Measurements from ENCODE around the gene MMP15.

The MMP15 gene

DNA sequence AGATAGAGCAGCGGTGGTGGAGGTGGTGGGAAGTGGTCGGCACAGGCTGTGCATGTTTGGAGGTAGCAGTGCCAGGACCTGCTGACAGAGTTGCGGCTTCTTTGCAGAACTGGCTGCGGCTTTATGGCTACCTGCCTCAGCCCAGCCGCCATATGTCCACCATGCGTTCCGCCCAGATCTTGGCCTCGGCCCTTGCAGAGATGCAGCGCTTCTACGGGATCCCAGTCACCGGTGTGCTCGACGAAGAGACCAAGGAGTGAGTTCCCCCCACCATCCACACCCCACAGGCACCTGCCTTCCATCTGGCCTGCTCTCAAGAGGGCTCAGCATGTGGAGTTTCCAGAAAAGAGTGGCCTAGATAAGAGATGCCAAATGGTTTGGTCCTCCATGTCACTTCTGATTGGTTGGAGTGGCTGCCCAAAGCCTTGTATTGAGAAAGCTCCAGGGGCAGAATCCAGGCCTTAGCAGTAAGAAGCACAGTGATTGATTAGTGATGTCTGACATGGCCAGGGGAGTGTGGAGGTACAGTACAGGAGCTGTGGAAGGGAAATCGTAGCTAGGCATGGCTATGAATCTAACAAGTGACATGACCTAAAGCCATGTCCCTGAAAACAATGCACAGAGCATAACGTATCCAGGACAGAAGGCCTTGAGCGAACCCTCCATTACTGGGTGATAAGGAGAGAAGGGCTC lies 12.0 kb downstream of the MMP15 start:
- Histone ChIP-seq H3K36me3 (ENCODE audit: control insufficient read depth, insufficient read depth, low read length) (peaks cover 10% of the 10 kb centered on the region), H3K4me2 (ENCODE audit: low read length) (no peak overlapping the region), H4K5ac (ENCODE audit: low read length) (no peak overlapping the region), H3K79me1 (ENCODE audit: low read length) (peaks cover 21% of the 10 kb centered on the region), H2BK5ac (ENCODE audit: low read length) (no peak overlapping the region), H3K23ac (ENCODE audit: low read length) (no peak overlapping the region), H2AK5ac (ENCODE audit: low read length) (no peak overlapping the region), H3K27me3 (ENCODE audit: insufficient read depth, low read length, poor library complexity) (no peaks in the 10 kb centered on the region), H3K4me1 (ENCODE audit: control insufficient read depth, low read depth, low read length) (peaks cover 6% of the 10 kb centered on the region), H2BK120ac (ENCODE audit: low read depth, low read length) (no peak overlapping the region), H3K4ac (ENCODE audit: low read depth, low read length) (no peak overlapping the region), H4K8ac (ENCODE audit: low read depth, low read length) (no peak overlapping the region), H3K27ac (ENCODE audit: low read depth, low read length) (no peak overlapping the region), H3K18ac (ENCODE audit: low read length) (no peak overlapping the region), H3K56ac (ENCODE audit: low read length) (no peak overlapping the region), H2BK15ac (replicated peaks; ENCODE audit: low read depth) (no peak overlapping the region), H3K9ac (ENCODE audit: low read length) (no peak overlapping the region), H3K79me2 (ENCODE audit: control insufficient read depth, insufficient read depth, low read length) (no peaks in the 10 kb centered on the region), H3K4me3 (ENCODE audit: low read length) (no peak overlapping the region)
- peak; percentile 32 for DNase-seq
- no CpG with 5 or more reads among the region's 16 CpGs for WGBS (ENCODE audit: extremely low coverage, insufficient coverage, low lambda C conversion rate)

DNA sequence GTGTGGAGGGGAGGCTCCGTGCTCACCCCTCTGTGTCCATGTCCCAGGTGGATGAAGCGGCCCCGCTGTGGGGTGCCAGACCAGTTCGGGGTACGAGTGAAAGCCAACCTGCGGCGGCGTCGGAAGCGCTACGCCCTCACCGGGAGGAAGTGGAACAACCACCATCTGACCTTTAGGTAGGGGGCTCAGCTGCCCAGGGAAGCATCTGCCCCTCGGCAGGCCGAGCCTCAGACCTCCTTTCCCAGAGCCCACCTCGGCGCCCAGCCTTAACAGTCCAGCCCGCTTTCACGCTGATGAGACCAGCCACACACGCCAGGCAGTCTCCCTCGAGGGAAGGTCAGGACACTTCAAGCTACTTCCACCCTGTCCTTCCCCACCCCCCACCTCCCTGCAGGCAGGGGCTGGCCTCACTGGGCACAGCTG lies 12.7 kb downstream of the MMP15 start:
- Histone ChIP-seq H4K8ac (ENCODE audit: low read depth, low read length) (no peak overlapping the region), H2BK15ac (replicated peaks; ENCODE audit: low read depth) (no peak overlapping the region), H3K18ac (ENCODE audit: low read length) (no peak overlapping the region), H3K79me2 (ENCODE audit: control insufficient read depth, insufficient read depth, low read length) (no peaks in the 10 kb centered on the region), H3K56ac (ENCODE audit: low read length) (no peak overlapping the region), H3K27me3 (ENCODE audit: insufficient read depth, low read length, poor library complexity) (no peaks in the 10 kb centered on the region), H3K4me2 (ENCODE audit: low read length) (no peak overlapping the region), H3K27ac (ENCODE audit: low read depth, low read length) (no peak overlapping the region), H4K5ac (ENCODE audit: low read length) (no peak overlapping the region), H3K4ac (ENCODE audit: low read depth, low read length) (no peak overlapping the region), H2BK120ac (ENCODE audit: low read depth, low read length) (no peak overlapping the region), H3K9ac (ENCODE audit: low read length) (no peak overlapping the region), H3K23ac (ENCODE audit: low read length) (no peak overlapping the region), H2BK5ac (ENCODE audit: low read length) (no peak overlapping the region), H3K4me1 (ENCODE audit: control insufficient read depth, low read depth, low read length) (peaks cover 2% of the 10 kb centered on the region), H3K36me3 (ENCODE audit: control insufficient read depth, insufficient read depth, low read length) (peaks cover 10% of the 10 kb centered on the region), H3K4me3 (ENCODE audit: low read length) (no peak overlapping the region), H2AK5ac (ENCODE audit: low read length) (no peak overlapping the region), H3K79me1 (ENCODE audit: low read length) (peaks cover 18% of the 10 kb centered on the region)
- no peak for DNase-seq
- WGBS (ENCODE audit: extremely low coverage, insufficient coverage, low lambda C conversion rate), result no CpG with 5 or more reads among the region's 20 CpGs

- H3K4ac ChIP-seq (ENCODE audit: low read depth, low read length), result no peak overlapping the region
- H4K8ac ChIP-seq (ENCODE audit: low read depth, low read length), result no peak overlapping the region
- H3K36me3 ChIP-seq (ENCODE audit: control insufficient read depth, insufficient read depth, low read length), result peaks cover 13% of the 10 kb centered on the region
- DNase-seq, result no peak
- H3K4me1 ChIP-seq (ENCODE audit: control insufficient read depth, low read depth, low read length), result no peaks in the 10 kb centered on the region
- WGBS (ENCODE audit: extremely low coverage, insufficient coverage, low lambda C conversion rate), result no CpG with 5 or more reads among the region's 26 CpGs
- H3K4me2 ChIP-seq (ENCODE audit: low read length), result no peak overlapping the region
- no peak overlapping the region for H3K4me3 ChIP-seq (ENCODE audit: low read length)
- no peaks in the 10 kb centered on the region for H3K79me2 ChIP-seq (ENCODE audit: control insufficient read depth, insufficient read depth, low read length)
- H2BK15ac ChIP-seq (replicated peaks; ENCODE audit: low read depth), result no peak overlapping the region
- H2AK5ac ChIP-seq (ENCODE audit: low read length), result no peak overlapping the region
- H3K56ac ChIP-seq (ENCODE audit: low read length), result no peak overlapping the region
- no peak overlapping the region for H3K27ac ChIP-seq (ENCODE audit: low read depth, low read length)
- no peaks in the 10 kb centered on the region for H3K27me3 ChIP-seq (ENCODE audit: insufficient read depth, low read length, poor library complexity)
- no peak overlapping the region for H2BK5ac ChIP-seq (ENCODE audit: low read length)
- H3K79me1 ChIP-seq (ENCODE audit: low read length), result peaks cover 10% of the 10 kb centered on the region
- H3K23ac ChIP-seq (ENCODE audit: low read length), result no peak overlapping the region
- H3K9ac ChIP-seq (ENCODE audit: low read length), result no peak overlapping the region
- no peak overlapping the region for H2BK120ac ChIP-seq (ENCODE audit: low read depth, low read length)
- no peak overlapping the region for H3K18ac ChIP-seq (ENCODE audit: low read length)
- H4K5ac ChIP-seq (ENCODE audit: low read length), result no peak overlapping the region
These were observed 14.4 kb downstream of the MMP15 start for GRCh38 chr16:58039829-58040495.

- peaks cover 13% of the 10 kb centered on the region for H3K36me3 ChIP-seq (ENCODE audit: control insufficient read depth, insufficient read depth, low read length)
- no peaks in the 10 kb centered on the region for H3K79me2 ChIP-seq (ENCODE audit: control insufficient read depth, insufficient read depth, low read length)
- H3K18ac ChIP-seq (ENCODE audit: low read length), result no peak overlapping the region
- no peak overlapping the region for H2BK120ac ChIP-seq (ENCODE audit: low read depth, low read length)
- H4K5ac ChIP-seq (ENCODE audit: low read length), result no peak overlapping the region
- no peak overlapping the region for H3K23ac ChIP-seq (ENCODE audit: low read length)
- no peak overlapping the region for H4K8ac ChIP-seq (ENCODE audit: low read depth, low read length)
- H3K4ac ChIP-seq (ENCODE audit: low read depth, low read length), result no peak overlapping the region
- H3K4me2 ChIP-seq (ENCODE audit: low read length), result no peak overlapping the region
- no peak for DNase-seq
- H2BK15ac ChIP-seq (replicated peaks; ENCODE audit: low read depth), result no peak overlapping the region
- no CpG with 5 or more reads among the region's 12 CpGs for WGBS (ENCODE audit: extremely low coverage, insufficient coverage, low lambda C conversion rate)
- H2BK5ac ChIP-seq (ENCODE audit: low read length), result no peak overlapping the region
- no peak overlapping the region for H3K9ac ChIP-seq (ENCODE audit: low read length)
- H3K79me1 ChIP-seq (ENCODE audit: low read length), result peaks cover 8% of the 10 kb centered on the region
- H3K4me3 ChIP-seq (ENCODE audit: low read length), result no peak overlapping the region
- no peak overlapping the region for H3K27ac ChIP-seq (ENCODE audit: low read depth, low read length)
- H3K56ac ChIP-seq (ENCODE audit: low read length), result no peak overlapping the region
- no peaks in the 10 kb centered on the region for H3K27me3 ChIP-seq (ENCODE audit: insufficient read depth, low read length, poor library complexity)
- H3K4me1 ChIP-seq (ENCODE audit: control insufficient read depth, low read depth, low read length), result no peaks in the 10 kb centered on the region
- no peak overlapping the region for H2AK5ac ChIP-seq (ENCODE audit: low read length)
These were observed 14.9 kb downstream of the MMP15 start for GRCh38 chr16:58040496-58040846.

DNA sequence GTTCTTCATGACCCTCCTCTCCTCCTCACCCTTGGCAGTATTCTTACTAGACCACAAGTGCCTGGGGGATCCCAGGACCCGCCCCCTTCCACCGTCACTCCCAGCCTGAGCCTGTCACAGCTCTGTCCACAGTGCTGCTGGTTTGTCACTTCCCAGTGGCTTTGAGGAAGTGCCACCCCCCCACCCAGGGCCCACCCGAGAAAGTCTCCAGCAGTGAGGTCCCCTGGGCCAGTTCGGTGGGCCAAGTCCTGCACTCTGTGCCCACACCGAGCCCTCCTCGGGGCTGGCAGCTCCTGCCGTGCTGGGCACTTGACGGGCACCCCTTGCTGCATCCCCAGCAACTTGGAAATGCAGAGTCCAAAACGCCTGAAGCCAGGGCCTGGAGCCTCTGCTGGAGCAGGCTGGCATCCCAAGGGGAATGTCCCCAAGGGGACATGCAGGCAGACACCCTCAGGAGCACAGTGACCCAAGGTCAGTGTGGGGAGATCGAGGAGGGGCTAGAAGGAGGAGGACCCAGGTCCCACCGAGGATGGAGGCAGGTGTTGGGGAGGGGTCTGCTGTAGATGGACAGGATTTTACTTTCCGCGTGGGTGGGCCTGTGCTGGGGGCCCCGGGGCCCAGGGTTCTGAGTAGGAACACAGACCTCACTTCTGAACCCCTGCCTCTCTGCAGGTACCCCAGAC lies 15.5 kb downstream of the MMP15 start:
- Histone ChIP-seq H3K56ac (ENCODE audit: low read length) (no peak overlapping the region), H3K4me3 (ENCODE audit: low read length) (no peak overlapping the region), H4K8ac (ENCODE audit: low read depth, low read length) (no peak overlapping the region), H3K79me2 (ENCODE audit: control insufficient read depth, insufficient read depth, low read length) (no peaks in the 10 kb centered on the region), H4K5ac (ENCODE audit: low read length) (no peak overlapping the region), H2BK120ac (ENCODE audit: low read depth, low read length) (no peak overlapping the region), H3K4me2 (ENCODE audit: low read length) (no peak overlapping the region), H3K27ac (ENCODE audit: low read depth, low read length) (no peak overlapping the region), H2BK15ac (replicated peaks; ENCODE audit: low read depth) (no peak overlapping the region), H3K4ac (ENCODE audit: low read depth, low read length) (no peak overlapping the region), H3K36me3 (ENCODE audit: control insufficient read depth, insufficient read depth, low read length) (peaks cover 13% of the 10 kb centered on the region), H2AK5ac (ENCODE audit: low read length) (no peak overlapping the region), H2BK5ac (ENCODE audit: low read length) (no peak overlapping the region), H3K4me1 (ENCODE audit: control insufficient read depth, low read depth, low read length) (no peaks in the 10 kb centered on the region), H3K18ac (ENCODE audit: low read length) (no peak overlapping the region), H3K79me1 (ENCODE audit: low read length) (peaks cover 3% of the 10 kb centered on the region), H3K27me3 (ENCODE audit: insufficient read depth, low read length, poor library complexity) (no peaks in the 10 kb centered on the region), H3K9ac (ENCODE audit: low read length) (no peak overlapping the region), H3K23ac (ENCODE audit: low read length) (no peak overlapping the region)
- no peak for DNase-seq
- no CpG with 5 or more reads among the region's 14 CpGs for WGBS (ENCODE audit: extremely low coverage, insufficient coverage, low lambda C conversion rate)

Measured in mesendoderm (in vitro differentiated cells).